ENCODE data around the gene UNC13B.
"Not testable (repeated sequence)": the region's sequence is repeated elsewhere in the genome, so short reads cannot be mapped to it uniquely, and the experiment has no call there.

UNC13B gene

DNA sequence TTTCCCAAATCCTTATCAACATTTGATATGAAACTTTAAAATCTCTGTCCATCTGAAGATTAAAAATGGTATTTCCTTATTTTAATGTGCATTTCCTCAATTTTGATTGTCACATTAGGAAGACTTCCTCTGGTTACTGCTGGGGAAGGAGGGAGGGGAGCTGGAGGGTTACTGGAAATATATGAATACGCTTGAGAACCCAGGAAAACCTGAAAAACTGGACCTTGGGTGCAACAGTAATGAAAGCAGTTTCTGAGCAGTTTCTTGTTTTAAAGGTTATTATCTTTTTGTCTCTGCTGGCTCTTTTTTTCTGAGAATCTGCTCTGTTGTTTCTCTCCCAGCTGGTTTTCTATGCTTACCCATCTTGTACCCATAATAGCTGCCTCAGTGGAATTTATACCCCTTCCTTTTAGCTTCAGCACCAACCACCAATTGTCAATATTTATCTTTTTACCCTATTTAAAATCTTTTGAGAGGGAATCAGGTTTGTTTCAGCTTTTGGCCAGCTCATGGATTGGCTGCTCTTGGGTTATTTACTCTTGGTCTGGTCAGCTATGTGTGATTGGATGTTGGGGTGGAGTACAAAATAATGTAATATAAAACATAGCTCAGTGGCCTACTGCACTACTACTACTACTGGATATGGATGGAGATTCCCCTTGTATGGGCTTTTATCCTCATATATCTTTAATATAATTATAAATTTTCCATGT is 67.4 kb downstream of the UNC13B start:
- Mint-ChIP-seq H3K9me3 (peaks cover 1% of the 10 kb centered on the region), H3K4me1 (ENCODE audit: low read depth) (no peaks in the 10 kb centered on the region), H3K36me3 (ENCODE audit: low read depth) (no peaks in the 10 kb centered on the region), H3K4me3 (no peak overlapping the region), H3K27ac (no peak overlapping the region), H3K27me3 (peaks cover 16% of the 10 kb centered on the region)

DNA sequence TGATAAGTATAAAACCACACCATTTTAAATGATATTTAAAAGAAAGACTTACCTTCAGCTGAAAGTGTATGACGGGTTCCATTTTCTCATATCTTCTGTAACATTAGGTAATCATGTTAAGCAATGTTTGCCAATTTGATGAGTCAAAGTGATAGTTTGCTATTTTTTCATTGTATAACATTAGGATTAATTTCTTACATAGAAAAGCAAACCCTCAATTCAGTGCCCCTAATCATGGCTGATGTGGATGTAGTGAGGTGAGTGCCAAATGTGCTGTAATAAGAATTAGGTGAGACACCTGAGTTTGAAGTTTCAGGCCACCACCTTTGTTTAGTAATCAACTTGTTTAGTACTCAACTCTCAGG is 68.0 kb downstream of the UNC13B start:
- no peaks in the 10 kb centered on the region for H3K9me3 Mint-ChIP-seq
- H3K4me1 Mint-ChIP-seq (ENCODE audit: low read depth): no peaks in the 10 kb centered on the region
- H3K27ac Mint-ChIP-seq: no peak overlapping the region
- H3K27me3 Mint-ChIP-seq: peaks cover 15% of the 10 kb centered on the region
- no peak overlapping the region for H3K4me3 Mint-ChIP-seq
- no peaks in the 10 kb centered on the region for H3K36me3 Mint-ChIP-seq (ENCODE audit: low read depth)

DNA sequence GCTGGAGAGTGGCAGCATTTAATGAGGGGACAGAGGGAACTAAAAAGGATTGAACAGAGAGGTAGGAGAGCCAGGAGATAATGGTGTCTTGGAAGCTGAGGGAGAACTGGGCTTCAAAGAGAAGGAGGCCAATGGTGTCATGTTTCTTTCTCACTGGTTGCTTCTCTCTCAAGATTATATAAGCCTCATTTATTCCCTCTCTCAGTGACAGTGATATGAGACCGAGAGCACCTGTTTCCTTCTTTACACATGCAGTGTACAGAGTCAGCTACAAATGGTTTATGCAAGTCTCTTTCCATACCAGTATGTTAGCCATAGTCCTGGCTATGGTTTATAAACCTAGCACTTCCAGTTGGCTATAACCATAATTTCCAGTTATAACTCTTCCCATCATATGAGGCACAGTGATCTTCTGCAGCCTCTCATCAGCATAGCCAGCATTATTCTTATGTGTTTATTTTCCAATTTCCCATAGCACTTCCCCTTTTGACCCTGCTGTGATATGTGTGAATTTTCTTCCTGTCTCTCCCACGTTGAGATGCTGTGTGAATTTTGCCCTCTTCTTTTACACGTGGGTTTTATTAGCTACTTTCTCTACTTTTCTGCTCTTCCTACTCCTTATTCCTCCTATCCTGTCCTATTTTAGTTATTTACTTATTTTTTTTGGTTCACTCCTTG is 71.2 kb downstream of the UNC13B start:
- Mint-ChIP-seq H3K27me3 (peaks cover 15% of the 10 kb centered on the region), H3K36me3 (ENCODE audit: low read depth) (no peaks in the 10 kb centered on the region), H3K27ac (no peak overlapping the region), H3K4me1 (ENCODE audit: low read depth) (no peaks in the 10 kb centered on the region), H3K4me3 (no peak overlapping the region), H3K9me3 (no peaks in the 10 kb centered on the region)

DNA sequence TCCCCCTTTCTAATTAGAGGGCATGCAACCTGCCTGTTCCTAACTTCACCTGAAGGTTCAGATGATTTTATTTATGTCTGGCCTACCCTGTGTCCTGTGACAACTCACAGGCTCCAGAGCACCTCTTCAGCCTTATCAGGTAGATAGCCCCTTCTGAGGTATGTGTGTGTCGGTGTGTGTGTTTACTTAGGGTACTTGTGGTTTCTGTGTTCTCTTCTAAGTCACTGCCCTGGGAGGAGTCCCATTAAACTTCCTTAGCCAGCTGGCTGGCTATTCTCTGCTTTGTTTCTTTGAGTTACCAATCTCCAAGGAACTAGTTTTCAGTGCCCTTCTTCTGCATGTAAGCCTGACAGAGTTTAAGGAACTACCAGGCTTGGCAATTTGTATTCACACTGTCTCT is 74.9 kb downstream of the UNC13B start:
- H3K4me1 Mint-ChIP-seq (ENCODE audit: low read depth): no peaks in the 10 kb centered on the region
- peaks cover 22% of the 10 kb centered on the region for H3K27me3 Mint-ChIP-seq
- peaks cover 5% of the 10 kb centered on the region for H3K36me3 Mint-ChIP-seq (ENCODE audit: low read depth)
- H3K27ac Mint-ChIP-seq: no peak overlapping the region
- no peak overlapping the region for H3K4me3 Mint-ChIP-seq
- H3K9me3 Mint-ChIP-seq: peaks cover 4% of the 10 kb centered on the region

DNA sequence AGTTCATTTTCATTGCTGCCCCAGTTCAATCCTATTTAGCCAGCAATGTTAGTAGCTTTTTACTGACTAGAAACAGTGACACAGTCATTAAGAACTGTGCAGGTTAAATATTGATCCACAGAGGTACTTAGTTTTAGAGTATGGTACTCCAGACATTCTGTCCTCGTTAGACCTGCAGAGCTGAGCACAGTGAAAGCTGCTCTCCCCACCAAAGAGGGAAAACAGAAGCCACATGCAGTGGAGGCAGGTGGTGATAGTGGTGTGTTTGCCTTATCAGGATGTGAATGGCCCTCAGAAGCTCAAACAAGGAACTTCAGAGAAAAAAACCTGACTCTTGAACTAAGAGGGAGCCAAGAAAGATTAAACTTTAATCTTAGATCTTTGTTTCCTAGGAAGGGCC is 75.5 kb downstream of the UNC13B start:
- peaks cover 4% of the 10 kb centered on the region for H3K9me3 Mint-ChIP-seq
- no peak overlapping the region for H3K27ac Mint-ChIP-seq
- H3K27me3 Mint-ChIP-seq: peaks cover 20% of the 10 kb centered on the region
- peaks cover 5% of the 10 kb centered on the region for H3K36me3 Mint-ChIP-seq (ENCODE audit: low read depth)
- no peak overlapping the region for H3K4me3 Mint-ChIP-seq
- H3K4me1 Mint-ChIP-seq (ENCODE audit: low read depth): no peaks in the 10 kb centered on the region

DNA sequence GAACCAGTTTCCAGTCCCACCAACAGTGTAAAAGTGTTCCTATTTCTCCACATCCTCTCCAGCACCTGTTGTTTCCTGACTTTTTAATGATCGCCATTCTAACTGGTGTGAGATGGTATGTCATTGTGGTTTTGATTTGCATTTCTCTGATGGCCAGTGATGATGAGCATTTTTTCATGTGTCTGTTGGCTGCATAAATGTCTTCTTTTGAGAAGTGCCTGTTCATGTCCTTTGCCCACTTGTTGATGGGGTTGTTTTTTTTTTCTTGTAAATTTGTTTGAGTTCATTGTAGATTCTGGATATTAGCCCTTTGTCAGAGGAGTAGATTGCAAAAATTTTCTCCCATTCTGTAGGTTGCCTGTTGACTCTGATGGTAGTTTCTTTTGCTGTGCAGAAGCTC is 84.1 kb downstream of the UNC13B start:
- not testable (repeated sequence) for H3K27ac Mint-ChIP-seq; H3K36me3 Mint-ChIP-seq (ENCODE audit: low read depth); H3K4me3 Mint-ChIP-seq; H3K4me1 Mint-ChIP-seq (ENCODE audit: low read depth); H3K9me3 Mint-ChIP-seq
- peaks cover 38% of the 10 kb centered on the region for H3K27me3 Mint-ChIP-seq

DNA sequence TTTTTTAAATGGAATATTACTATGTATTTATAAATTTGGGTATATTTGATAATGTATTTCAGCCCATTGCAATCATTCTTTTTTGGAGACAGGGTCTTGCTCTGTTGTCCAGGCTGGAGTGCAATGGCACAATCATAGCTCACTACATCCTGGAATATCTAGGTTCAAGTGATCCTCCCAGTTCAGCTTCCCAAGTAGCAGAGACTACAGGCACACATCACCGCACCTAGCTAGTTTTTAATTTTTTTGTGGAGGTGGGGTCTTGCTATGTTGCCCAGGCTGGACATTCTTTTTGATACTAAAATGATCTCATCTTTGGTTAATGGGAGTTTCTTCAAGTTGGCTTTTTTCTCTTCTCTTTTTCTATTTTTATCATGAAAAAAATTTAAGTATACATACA is 91.3 kb downstream of the UNC13B start:
- no peak overlapping the region for H3K27ac Mint-ChIP-seq
- H3K36me3 Mint-ChIP-seq (ENCODE audit: low read depth): no peaks in the 10 kb centered on the region
- peaks cover 25% of the 10 kb centered on the region for H3K27me3 Mint-ChIP-seq
- H3K9me3 Mint-ChIP-seq: no peaks in the 10 kb centered on the region
- H3K4me1 Mint-ChIP-seq (ENCODE audit: low read depth): peaks cover under 1% of the 10 kb centered on the region
- no peak overlapping the region for H3K4me3 Mint-ChIP-seq

DNA sequence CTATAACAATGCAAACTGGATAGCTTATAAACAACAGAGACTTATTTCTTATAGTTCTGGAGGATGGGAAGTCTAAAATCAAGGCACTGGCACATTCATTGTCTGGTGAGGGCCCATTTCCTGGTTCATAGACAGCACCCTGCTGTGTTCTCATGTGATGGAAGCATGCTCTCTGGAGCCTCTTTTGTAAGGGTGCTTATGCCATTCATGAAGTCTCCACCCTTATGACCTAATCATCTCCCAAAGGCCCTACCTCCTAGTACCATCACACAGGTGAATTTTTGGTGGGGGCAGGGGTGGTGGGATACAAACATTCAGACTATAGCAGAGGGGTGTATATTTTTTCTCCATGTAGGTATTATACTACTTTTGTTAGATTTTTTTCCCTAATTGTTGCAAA is 92.4 kb downstream of the UNC13B start:
- H3K4me3 Mint-ChIP-seq: no peak overlapping the region
- H3K27me3 Mint-ChIP-seq: peaks cover 15% of the 10 kb centered on the region
- H3K36me3 Mint-ChIP-seq (ENCODE audit: low read depth): no peaks in the 10 kb centered on the region
- no peaks in the 10 kb centered on the region for H3K9me3 Mint-ChIP-seq
- H3K4me1 Mint-ChIP-seq (ENCODE audit: low read depth): peaks cover 3% of the 10 kb centered on the region
- H3K27ac Mint-ChIP-seq: no peak overlapping the region

DNA sequence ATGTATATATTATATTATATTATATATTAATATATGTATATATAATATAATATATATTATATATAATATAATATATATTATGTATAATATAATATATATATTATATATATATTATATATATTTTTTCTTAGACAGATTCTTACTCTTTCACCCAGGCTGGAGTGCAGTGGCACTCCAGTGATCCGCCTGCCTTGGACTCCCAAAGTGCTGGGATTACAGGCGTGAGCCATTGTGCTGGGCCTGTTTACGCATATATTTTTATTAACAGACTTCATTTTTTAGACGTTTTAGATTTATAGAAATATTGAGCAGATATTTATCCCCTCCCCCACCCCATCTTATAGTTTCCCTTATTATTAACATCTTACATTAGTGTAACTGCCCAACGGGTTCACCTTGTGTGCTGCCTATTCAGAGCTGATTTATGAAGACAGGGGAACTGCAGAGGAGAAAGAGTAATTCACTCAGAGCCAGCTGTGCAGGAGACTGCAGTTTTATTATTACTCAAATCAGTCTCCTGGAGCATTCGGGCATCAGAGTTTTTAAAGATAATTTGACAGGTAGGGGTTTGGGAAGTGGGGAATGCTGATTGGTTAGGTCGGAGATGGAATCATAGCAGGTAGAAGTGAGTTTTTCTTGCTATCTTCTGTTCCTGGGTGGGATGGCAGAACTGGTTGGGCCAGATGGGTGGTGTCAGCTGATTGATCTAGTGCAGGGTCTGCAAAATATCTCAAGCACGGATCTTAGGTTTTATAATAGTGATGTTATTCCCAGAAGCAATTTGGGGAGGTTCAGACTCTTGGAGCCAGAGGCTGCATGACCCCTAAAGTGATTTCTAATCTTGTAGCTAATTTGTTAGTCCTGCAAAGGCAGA is 93.4 kb downstream of the UNC13B start:
- no peak overlapping the region for H3K27ac Mint-ChIP-seq
- peaks cover 3% of the 10 kb centered on the region for H3K4me1 Mint-ChIP-seq (ENCODE audit: low read depth)
- H3K4me3 Mint-ChIP-seq: no peak overlapping the region
- no peaks in the 10 kb centered on the region for H3K9me3 Mint-ChIP-seq
- peaks cover 8% of the 10 kb centered on the region for H3K27me3 Mint-ChIP-seq
- H3K36me3 Mint-ChIP-seq (ENCODE audit: low read depth): no peaks in the 10 kb centered on the region

DNA sequence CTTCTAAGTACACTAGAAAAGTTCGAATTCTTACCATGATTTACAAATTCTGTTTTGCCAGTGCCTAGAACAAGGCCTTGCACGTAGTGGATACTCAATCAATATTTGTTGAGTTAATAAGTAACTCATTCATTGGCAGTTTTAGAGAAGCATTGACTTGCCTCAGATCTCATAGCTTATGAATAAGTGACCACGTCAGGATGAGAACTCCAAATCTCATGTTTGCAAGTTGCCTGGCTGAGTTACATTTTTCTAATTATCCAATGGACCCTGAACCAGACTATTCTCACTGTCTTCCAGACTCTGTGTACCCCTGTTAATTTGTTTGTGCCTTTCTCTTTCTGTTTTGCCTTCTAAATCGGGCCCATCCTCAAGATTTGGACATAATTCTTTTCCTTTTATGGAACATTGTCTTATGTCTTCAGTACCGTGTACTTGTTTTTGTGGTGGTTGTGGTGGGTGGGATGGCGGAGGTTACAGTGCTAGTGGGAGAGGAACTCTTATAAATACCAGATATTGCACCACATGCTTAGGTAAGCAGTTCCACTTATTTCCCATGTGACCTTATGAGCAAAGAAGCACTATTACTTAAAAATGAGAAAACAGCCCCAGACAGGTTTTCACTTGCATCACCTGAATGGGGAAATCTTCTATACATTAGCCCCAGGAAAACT is 96.3 kb downstream of the UNC13B start:
- peaks cover 3% of the 10 kb centered on the region for H3K4me1 Mint-ChIP-seq (ENCODE audit: low read depth)

DNA sequence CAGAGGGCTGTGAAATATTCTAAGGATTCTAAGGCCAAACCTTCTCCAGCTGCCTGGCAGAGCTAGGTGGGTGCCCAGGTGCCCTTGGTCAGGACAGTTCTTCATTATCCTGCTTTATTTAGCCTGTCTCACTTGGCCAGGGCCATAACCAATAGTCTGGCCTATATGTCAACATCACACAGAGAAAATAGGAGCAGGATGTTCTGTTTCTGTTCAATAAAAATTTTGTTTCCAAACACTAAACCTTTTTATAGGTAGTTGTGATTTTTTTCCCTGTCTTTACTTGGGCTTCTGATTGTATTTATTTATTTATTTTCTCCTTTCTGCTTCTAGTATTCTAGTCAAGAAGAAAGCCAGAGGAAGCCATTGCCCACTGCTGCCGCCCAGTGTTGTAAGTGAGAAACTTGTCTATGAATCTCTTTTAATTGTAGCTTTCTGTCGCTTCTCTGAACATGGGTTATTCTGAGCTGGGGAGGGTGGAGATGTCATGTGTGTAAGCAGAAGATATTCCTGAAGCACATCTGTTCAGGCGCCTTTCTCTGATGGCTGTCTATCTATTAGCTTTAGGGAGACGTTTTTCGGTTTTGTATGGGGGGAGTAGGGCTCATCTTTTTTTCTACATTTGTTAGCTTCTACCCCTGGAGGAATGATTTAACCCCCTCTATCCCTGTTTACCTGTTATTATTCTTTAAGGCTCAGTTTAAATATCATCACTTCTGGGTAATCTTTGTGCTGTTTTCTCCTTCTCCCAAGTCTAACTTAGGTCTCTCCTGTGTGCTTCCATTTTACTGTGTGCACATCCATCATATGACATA is 97.1 kb downstream of the UNC13B start:
- Mint-ChIP-seq H3K9me3 (no peaks in the 10 kb centered on the region), H3K4me1 (ENCODE audit: low read depth) (peaks cover 3% of the 10 kb centered on the region), H3K27me3 (peaks cover 6% of the 10 kb centered on the region), H3K36me3 (ENCODE audit: low read depth) (no peaks in the 10 kb centered on the region), H3K4me3 (no peak overlapping the region), H3K27ac (no peak overlapping the region)

More for the DNA sequence above, 96.3 kb downstream of the UNC13B start:
- no peaks in the 10 kb centered on the region for H3K36me3 Mint-ChIP-seq (ENCODE audit: low read depth)
- no peak overlapping the region for H3K27ac Mint-ChIP-seq
- H3K4me3 Mint-ChIP-seq: no peak overlapping the region
- no peaks in the 10 kb centered on the region for H3K9me3 Mint-ChIP-seq
- peaks cover 5% of the 10 kb centered on the region for H3K27me3 Mint-ChIP-seq

DNA sequence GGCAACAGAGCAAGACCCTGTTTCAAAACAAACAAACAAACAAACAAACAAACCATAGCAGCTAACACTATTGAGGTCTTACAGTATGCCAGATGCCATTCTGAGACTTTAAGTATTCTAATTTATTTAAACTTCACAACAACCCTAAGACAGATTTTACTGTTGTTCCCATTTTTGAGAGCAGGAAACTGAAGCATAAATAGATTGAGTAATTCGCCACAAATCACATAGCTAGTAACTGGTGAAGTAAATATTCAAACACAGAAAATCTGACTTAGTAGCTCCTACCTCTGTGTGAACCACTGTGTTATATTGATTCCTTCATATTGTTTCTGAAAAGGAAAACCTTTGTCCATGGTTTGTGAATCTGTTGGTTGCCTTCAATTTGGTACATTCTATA is 98.4 kb downstream of the UNC13B start:
- Mint-ChIP-seq H3K36me3 (ENCODE audit: low read depth) (no peaks in the 10 kb centered on the region), H3K27me3 (peaks cover 13% of the 10 kb centered on the region), H3K4me3 (no peak overlapping the region), H3K27ac (no peak overlapping the region), H3K4me1 (ENCODE audit: low read depth) (peaks cover 3% of the 10 kb centered on the region), H3K9me3 (no peaks in the 10 kb centered on the region)

DNA sequence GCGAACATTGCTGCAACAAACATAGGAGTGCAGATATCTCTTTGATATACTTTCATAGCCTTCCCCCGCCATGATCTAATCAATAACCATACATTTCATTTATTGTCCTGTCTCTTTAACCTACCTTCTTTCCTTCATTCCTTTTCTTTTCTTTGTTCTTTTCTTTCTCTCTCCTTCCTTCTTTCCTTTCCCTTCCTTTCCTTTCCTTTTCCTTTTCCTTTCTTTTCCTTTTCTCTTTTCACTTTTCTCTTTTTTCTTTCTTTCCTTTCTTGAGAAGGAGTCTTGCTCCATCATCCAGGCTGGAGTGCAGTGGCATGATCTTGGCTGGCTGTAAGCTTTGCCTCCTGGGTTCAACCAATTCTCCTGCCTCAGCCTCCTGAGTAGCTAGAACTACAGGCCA is 100.3 kb downstream of the UNC13B start:
- Mint-ChIP-seq H3K4me1 (ENCODE audit: low read depth) (peaks cover 3% of the 10 kb centered on the region), H3K36me3 (ENCODE audit: low read depth) (no peaks in the 10 kb centered on the region), H3K9me3 (no peaks in the 10 kb centered on the region), H3K27me3 (peaks cover 23% of the 10 kb centered on the region), H3K4me3 (no peak overlapping the region), H3K27ac (no peak overlapping the region)

DNA sequence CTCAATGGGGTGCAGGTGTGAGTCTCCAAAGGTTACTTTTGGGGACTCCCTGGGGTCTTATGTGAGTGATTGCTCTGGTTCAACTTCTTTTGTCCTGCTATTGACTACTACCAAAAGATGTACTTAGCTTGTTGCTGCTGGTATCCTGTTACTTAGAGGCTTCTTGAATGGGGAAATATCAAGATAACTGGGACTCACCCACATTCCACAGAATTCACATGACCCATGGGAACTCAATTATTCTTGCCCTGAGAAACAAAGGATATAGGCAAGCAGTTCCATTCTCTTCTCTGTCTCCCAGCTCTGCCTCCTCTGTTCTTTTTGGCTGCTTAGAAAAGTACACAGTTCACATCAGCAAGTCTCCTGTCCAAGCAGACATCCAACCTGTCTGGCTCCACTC is 105.9 kb downstream of the UNC13B start:
- H3K4me1 Mint-ChIP-seq (ENCODE audit: low read depth): peaks cover 4% of the 10 kb centered on the region
- H3K27ac Mint-ChIP-seq: no peak overlapping the region
- H3K27me3 Mint-ChIP-seq: peaks cover 51% of the 10 kb centered on the region
- H3K4me3 Mint-ChIP-seq: no peak overlapping the region
- H3K36me3 Mint-ChIP-seq (ENCODE audit: low read depth): no peaks in the 10 kb centered on the region
- H3K9me3 Mint-ChIP-seq: no peaks in the 10 kb centered on the region

Data from stimulated activated naive CD8-positive, alpha-beta T cell treated with anti-CD3 and anti-CD28 coated beads, Interleukin-15, Interleukin-2, amounts not matched to agents 100 ng/mL and 50 ng/mL, for 24 hours (primary cell).